Measurements from ENCODE around the gene ANXA8.
"Not testable (repeated sequence)": the region's sequence is repeated elsewhere in the genome, so short reads cannot be mapped to it uniquely, and the experiment has no call there.

DNA sequence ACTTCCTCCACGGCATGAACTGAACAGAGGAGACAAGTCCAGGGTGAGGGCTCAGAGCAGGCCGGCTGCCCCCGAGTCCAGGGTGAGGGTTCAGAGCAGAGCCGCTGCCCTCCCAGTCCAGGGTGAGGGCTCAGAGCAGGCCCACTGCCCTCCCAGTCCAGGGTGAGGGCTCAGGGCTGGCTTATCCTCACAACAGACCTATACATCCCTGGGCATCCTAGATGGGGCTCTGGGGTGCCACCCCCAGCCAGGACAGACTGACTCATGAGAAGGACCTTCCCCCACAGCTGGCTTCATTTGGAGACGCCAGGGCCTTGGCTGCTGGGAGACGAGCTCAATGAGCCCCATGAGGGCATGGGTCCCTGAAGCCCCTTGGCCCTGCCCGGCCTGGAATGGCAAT is 5.7 kb upstream of the ANXA8 start:
- not testable (repeated sequence) for TF ChIP-seq YY1 (IDR thresholded peaks at IDR 0.05; ENCODE audit: insufficient read depth, insufficient read length); ZNF274 (IDR thresholded peaks at IDR 0.05; ENCODE audit: low read depth, low read length); SUZ12 (IDR thresholded peaks at IDR 0.05; ENCODE audit: extremely low read depth, insufficient read depth, insufficient read length)
